LHCN-M2 (cell line): ENCODE results near the gene TANGO6. TPM values are rescaled to one million over a fixed set of nuclear protein-coding genes. Genes with fewer than 3 reads are reported as not detected.
A peak's percentile ranks its signal among the peaks of the same experiment; 100 is the strongest.
"Not testable (repeated sequence)": the region's sequence is repeated elsewhere in the genome, so short reads cannot be mapped to it uniquely, and the experiment has no call there.

Source experiments
- DNase-seq: peaks from one replicate; pipeline ENCODE4 v3.0.0-alpha.2; 2012; ENCODE audit warnings: low read depth
- total RNA-seq: library from RNA; depleted of rRNA; stranded (reverse); fragments of >200 nt; gene quantifications from 2 replicates; pipeline ENCODE4 v1.2.3, GENCODE V29; 2014

TANGO6 gene
- total RNA-seq, 1 experiment from 2014 or later: 14.9 TPM

- DNase-seq: no peak
Observed at GRCh38 chr16:68960910-68961309, 117.6 kb downstream of the TANGO6 start.

DNA sequence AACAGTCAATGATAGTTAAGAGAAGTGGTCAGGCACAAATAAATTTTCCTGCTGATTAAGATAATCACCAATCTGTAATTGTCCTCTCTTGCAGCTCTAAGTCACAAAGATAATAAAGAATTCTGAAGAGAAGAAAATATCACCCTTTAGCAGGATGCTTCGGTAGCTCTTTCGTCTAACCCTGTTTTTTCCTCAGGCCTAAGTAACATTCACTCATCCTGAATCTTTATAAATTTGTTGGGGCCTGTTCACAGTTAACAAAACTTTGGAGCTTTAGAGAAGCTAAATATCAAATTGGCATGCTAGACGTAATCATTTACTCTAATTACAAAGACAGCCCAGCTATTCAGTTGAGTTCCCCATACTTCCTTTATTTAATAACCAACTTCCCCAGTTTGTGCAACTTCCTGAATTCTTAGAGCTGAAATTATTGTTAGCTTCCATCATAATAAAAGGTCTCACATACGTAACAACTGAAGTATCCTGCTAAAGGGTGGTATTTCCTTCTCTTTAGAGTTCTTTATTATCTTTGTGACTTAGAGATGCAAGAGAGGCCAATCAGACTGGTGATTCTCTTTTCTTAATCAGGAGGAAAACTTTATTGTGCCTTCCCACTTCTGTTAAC, 118.6 kb downstream of the TANGO6 start:
- DNase-seq: no peak

- DNase-seq: no peak
Observed at GRCh38 chr16:68969338-68969737, 126.0 kb downstream of the TANGO6 start.

DNA sequence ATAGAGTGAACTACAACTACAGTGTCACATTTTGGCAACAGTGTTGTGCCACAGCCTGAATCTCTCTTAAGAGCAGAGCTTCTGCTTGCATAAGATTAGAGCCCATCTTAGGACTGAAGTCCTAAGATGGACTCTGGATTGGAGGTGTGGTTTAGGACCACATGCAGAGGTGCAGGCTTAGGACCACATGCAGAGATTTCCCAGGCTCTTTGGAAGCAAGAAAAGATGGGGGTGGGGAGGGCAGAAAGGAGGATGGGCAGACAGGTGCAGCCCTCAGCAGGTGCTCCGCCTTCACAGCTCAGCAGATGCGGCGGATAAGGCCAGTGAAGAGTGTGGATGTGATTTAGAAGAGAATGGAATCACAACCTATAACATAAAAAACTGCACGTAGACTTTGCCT, 128.7 kb downstream of the TANGO6 start:
- DNase-seq: no peak

DNA sequence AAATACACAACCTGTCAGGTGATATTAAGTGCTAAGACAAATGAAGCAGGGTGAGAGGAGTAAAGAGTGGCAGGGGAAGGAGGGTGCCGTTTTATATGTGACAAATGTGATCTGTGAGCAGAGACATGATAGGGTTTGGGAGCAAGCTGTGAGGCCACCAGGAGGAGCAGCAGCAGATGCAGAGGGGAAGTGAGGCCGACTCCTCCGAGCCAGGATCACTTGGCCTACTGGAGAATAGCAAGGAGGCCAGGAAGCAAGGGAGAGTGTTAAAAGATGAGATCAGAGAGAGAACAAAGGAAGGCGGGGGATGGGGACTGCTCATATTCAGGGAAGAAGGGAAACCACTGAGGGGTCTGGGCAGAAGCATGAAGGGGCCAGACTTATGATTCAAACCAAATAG, 129.4 kb downstream of the TANGO6 start:
- DNase-seq: peak; percentile 46

DNA sequence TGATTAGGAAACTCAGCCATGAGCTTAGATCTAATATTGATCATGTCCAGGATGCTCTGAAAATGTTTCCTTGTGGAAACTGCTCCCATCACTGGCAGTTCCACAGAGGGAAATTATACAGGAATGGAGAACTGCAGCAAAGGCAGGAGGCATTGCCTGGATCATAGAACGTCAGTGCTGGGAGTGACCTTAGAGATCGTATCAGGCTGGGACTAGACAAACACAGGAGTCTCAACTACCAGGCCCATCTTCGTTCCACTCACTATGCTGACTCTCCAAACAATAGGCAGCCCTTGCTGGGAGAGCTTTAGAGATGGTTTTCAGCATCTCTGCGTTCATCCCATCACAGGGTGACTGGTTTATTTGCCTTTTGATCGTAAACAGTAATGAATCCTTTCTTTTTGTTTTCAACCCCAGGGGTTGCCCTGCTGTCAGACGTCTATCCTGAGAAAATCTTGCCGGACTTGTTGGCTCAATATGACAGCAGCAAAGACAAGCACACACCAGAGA, 130.3 kb downstream of the TANGO6 start:
- DNase-seq: no peak

DNA sequence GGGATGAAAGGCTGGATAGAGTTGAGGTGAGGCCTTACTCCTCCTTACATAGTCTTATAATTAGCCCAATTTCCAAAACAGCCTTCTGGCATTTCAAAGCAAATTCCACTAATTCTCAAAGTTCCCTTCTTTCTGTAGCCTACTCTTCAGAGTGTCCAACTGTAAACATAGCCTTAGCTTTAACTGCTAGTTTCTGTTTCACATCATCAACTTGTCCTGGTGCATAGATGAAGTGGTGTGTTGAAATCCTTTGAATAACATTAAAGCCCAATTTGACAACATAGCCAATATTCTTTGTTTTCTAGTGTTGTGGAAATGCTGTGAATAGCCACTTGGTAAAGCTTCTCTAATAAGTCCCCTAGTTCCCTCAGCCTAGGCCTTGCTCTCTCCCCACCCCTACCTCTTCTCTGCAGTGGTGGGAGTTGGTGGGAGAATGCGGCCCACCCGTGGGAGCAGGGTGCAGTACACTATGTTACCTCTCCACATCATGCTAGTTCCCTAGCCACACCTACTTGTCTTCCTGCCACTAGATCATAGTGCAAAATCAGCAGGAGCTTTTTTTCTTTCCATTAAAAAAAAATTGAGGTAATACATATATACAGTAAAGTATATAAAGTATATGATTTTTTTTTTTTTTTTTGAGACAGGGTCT, 135.1 kb downstream of the TANGO6 start:
- DNase-seq: no peak

DNA sequence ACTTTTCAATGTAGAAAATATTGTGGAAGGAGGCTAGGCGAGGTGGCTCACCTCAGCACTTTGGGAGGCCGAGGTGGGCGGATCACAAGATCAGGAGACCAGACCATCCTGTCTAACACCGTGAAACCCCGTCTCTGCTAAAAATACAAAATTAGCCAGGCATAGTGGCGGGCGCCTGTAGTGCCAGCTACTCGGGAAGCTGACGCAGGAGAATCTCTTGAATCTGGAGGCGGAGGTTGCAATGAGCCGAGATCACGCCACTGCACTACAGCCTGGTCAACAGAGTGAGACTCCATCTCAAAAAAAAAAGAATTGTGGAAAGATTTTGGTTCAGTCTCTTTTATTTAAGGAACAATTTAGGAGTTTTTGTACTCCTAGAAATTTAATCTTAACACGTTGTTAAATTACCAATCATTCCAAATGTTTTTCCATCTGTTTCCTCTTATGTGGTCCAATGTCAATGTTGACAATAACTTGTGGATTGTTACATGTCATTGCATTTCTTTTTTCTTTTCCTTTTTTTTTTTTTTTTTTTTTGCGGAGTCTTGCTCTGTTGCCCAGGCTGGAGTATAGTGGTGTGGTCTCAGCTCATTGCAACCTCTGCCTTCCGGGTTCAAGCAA, 137.5 kb downstream of the TANGO6 start:
- no peak for DNase-seq

DNA sequence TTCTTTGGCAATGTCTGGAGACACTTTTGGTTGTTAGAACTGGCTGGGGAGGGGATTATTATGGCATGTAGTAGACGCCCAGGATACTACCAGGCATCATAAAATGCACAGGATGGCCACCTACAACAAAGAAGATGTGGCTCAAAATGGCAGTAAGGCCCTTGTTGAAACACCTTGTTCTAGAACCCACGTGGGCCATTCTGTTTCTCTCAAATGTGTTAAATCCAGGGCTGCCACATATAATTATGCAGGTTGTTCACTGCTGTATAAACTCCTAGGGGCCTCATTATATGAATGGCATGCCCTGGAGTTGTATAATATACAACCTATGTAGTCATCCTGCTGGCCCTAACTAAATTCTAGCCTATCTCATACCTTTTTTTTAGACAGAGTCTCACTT, 138.6 kb downstream of the TANGO6 start:
- no peak for DNase-seq

- DNase-seq: no peak
Observed at GRCh38 chr16:68984467-68984866, 141.1 kb downstream of the TANGO6 start.

DNA sequence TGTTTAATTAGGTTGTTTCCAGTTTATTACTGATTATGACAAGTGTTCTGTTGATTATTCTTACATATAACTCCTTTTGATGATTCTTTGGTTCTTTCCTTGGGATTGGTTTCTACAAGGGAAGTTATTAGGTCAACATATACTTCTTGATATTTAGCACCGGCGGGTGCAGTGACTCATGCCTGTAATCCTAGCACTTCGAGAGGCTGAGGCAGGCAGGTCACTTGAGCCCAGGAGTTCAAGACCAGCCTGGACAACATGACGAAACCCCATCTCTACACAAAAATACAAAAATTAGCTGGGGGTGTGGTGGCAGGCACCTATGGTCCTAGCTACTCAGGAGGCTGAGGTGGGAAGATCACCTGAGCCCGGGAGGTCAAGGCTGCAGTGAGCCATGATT, 141.9 kb downstream of the TANGO6 start:
- DNase-seq: no peak

DNA sequence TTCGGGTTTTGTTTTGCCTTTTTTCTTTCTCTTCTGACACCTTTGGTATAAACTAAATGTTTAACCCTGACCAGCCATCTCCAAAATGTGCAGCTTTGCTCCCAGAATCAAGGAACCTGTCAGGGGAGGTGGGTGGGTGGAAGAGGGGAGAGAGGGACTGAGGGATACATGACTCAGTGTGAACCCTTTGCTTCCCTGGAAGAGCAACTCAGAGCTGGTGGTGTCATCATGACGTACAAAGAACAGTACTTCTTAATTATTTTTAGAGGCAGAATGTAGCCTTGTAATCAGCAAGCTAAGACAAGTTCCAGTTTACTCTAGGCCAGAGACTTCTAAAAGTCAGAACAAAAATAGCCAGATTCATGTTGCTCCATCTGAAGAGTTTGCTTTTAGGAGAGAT, 142.5 kb downstream of the TANGO6 start:
- DNase-seq: peak; percentile 30

GRCh38 chr16:68987734-68988457, 144.6 kb downstream of the TANGO6 start:
- no peak for DNase-seq

- DNase-seq: not testable (repeated sequence)
Observed at GRCh38 chr16:68990172-68990845, 147.0 kb downstream of the TANGO6 start.

DNA sequence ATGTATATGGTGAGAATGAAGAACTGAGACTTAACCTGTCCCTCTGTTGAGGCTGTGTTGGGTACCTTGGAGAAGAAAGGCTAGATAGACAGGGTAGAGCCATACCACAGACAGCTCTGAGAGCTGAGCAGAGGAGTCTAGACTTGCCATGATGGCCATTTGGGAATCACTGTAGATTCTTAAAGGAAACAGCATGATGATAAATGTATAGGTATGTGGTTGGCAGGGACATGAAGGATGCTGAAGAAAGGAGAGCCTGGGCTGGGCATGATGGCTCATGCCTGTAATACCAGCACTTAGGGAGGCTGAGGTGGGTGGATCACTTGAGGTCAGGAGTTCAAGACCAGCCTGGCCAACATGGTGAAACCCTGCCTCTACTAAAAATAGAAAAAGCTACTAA, 147.7 kb downstream of the TANGO6 start:
- no peak for DNase-seq

DNA sequence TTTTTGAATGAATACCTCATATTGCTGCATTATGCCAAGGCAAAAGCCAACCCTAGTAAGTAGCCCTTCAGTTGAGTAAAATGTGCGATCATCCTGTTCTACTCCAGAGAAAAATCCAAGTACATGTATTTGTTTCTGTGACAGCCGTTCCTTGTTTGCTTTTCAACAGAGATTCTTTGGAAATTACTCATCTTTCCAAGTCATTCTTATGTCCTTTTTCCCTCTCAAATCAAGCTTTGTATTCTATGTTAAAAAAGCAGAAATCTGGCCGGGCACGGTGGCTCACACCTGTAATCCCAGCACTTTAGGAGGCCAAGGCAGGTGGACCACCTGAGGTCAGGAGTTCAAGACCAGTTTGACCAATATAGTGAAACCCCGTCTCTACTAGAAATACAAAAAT, 149.2 kb downstream of the TANGO6 start:
- peak; percentile 78 for DNase-seq

DNA sequence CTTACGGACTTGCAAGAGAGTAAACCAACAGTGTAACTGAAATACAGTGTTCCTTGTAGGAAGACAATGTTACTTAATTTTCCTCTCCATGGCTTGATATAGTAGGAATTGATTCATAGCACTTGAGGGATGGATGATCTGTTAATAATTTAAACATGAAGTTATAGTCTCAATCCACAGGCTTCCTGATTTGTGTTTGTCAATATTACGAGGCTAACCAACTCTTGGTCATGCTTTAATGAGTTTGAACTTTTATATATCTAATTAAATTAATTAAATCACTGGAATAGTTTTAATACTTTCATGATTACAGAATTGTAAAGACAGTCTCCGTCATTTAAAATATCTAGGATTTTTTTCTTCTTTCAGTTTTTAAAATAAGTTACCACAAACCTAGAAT, 150.1 kb downstream of the TANGO6 start:
- no peak for DNase-seq

GRCh38 chr16:68993885-68994284, 150.6 kb downstream of the TANGO6 start:
- DNase-seq: peak; percentile 76

GRCh38 chr16:68994324-68994723, 151.0 kb downstream of the TANGO6 start:
- no peak for DNase-seq

- peak; percentile 64 for DNase-seq
Observed at GRCh38 chr16:68995011-68995504, 151.7 kb downstream of the TANGO6 start.

DNA sequence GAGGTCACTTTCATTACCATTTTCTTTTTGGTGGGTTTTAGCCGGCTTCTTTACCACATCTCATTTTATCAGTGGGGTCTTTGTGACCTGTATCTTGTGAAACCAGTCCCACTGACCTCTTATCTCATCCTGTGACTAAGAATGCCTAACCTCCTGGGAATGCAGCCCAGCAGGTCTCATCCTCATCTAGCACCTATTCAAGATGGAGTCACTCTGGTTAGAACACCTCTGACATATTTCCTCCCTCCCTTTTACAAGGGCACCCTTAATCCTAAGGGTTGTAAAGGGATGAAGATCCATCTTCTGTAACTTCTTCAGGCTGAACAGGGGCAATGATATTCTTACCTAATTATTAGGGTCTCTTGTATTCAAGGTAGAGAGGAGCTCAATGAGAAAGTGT, 154.2 kb downstream of the TANGO6 start:
- DNase-seq: no peak

GRCh38 chr16:68999114-68999513, 155.8 kb downstream of the TANGO6 start:
- no peak for DNase-seq
